ENCODE measurements around the gene TMEM225B.
A peak's percentile ranks its signal among the peaks of the same experiment; 100 is the strongest.
"Not testable (repeated sequence)": the region's sequence is repeated elsewhere in the genome, so short reads cannot be mapped to it uniquely, and the experiment has no call there.

TMEM225B gene

DNA sequence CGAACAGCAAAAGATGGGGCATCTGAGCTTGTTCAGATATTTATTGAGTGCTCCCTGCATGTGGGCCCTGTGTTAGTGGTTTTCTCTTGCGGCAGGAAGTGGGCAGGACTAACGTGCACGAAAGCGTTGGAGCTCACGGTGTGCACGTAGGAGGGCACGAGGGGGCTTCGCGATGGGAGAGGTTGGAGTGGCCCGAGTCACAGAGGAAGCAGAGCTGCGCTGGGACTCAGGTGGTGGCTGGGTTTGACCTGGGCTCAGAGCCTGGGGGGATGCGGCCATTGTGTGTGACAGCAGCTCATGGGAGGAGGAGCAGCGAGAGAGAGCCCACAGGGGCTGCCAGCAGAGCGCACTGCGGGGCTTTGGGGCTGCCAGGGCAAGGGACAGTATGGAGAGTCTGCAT lies 26.4 kb downstream of the TMEM225B start:
- DNase-seq = peak; percentile 66

DNA sequence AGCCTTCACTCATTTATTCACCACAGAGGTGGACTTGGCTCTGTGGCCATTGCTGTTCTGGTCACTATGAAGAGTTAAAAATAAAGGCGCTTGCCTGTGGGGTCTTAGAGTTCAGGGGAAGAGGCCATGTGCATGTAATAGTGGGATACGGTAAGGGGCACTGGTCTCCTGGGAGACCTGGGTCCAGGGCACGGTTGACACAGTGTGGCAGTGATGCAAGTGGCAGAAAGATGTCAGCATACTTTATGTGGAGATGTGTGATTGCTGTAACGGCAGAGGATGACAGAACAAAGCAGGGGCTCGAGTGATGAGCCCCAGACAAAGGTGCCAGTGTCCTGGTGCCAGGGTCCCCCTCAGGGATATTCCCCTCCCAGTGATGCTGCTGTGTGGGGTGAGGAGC lies 27.3 kb downstream of the TMEM225B start:
- DNase-seq = no peak

DNA sequence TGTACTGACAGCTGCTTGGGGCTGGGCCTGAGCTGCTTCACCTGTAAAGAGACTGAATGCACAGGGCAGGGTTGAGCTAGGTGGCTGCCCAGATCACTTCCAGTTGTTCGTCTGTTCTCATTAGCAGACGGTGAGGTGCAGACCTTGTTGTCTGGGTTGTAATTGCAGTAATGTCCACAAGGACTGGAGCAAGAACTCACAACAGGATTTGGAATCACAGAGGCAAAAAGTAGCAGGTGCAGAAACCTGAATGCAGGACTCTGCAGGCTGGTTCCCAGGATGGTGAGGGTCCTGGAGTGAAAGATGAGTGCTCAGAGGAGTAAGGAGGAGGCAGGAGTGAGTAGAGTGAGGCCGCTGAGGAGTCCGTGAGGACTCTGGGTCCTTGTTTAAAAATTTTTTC lies 27.9 kb downstream of the TMEM225B start:
- no peak for DNase-seq

DNA sequence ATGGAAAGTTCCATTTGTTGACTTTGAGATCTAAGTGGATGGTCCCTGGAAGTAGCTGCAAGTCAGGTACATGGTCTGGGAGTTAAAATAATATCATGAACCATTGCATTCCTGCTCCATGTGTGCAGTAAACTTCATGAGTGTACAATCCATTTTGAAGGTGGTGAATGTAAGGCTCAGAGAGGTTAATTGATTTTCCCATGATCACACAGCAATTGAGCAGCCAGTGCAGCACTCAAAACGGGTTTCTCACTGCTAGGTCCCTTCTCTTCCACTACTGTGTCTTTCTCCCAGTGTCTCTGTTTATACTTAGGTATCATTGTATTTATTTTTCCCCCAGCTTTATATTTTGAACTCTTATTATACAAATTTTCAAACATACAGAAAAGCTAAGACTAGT lies 28.6 kb downstream of the TMEM225B start:
- DNase-seq = no peak

DNA sequence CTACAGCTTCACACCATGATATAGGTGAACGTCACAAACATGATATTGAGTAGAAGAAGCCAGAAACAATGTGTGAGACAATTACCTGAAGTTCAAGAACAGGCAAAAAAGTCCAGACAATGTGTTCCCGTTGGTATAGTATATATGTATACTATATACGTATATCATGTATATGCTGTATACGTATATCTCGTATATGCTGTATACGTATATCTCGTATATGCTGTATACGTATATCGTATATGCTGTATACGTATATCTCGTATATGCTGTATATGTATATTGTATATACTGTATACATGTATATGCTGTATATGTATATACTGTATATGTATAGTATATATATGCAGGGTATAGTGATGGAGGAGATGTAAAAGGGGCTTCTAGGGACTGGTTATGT lies 29.4 kb downstream of the TMEM225B start:
- no peak for DNase-seq

DNA sequence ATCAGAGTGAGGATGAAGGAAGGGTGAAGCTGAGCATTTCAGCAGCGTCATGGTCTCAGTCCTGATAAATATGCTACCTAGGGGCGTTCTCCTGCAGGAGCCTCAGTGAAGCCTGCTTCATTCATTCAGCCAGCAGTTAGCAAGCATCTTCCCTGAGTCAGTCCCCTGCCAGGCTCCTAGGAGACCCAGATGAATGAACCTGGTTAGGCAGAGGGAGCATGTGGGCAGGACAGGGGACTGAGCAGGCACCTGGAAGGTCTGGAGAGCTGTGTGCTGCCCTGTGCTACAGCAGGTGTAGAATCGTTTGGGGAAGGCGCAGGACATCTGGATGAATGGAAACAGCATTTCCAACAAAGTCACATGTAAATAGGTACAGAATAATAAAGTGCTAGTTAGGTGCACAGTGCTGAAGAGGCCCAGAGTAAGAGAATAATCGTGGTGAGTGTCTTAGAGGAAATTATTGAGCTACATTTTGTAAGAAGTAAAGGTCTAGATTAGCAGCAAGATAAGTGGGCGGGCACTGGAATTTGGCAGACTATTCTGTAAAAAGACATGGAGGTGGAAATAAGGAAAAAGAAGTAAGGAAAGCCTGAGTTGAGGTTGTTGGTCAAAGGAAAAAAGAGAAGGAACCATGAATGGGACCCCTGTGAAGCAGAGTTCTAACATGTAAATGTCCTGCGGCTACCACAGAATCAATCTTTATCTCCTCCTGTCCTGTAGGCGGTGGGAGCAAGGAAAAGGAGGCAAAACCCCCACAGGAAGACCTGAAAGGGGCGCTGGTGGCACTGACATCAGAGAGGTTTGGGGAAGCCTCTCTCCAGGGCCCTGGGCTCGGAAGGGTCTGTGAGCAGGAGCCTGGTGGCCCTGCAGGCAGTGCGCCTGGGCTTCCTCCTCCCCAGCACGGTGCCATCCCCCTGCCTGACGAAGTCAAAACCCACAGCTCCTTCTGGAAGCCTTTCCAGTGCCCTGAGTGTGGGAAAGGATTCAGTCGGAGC lies 30.7 kb downstream of the TMEM225B start:
- no peak for DNase-seq

DNA sequence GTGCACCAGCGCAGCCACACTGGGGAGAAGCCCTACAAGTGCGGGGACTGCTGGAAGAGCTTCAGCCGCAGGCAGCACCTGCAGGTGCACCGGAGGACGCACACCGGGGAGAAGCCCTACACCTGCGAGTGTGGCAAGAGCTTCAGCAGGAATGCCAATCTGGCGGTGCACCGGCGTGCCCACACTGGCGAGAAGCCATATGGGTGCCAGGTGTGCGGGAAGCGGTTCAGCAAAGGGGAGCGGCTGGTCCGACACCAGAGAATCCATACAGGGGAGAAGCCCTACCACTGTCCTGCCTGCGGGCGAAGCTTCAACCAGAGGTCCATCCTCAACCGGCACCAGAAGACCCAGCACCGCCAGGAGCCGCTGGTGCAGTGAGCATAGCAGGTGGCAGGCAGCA lies 31.6 kb downstream of the TMEM225B start:
- no peak for DNase-seq

DNA sequence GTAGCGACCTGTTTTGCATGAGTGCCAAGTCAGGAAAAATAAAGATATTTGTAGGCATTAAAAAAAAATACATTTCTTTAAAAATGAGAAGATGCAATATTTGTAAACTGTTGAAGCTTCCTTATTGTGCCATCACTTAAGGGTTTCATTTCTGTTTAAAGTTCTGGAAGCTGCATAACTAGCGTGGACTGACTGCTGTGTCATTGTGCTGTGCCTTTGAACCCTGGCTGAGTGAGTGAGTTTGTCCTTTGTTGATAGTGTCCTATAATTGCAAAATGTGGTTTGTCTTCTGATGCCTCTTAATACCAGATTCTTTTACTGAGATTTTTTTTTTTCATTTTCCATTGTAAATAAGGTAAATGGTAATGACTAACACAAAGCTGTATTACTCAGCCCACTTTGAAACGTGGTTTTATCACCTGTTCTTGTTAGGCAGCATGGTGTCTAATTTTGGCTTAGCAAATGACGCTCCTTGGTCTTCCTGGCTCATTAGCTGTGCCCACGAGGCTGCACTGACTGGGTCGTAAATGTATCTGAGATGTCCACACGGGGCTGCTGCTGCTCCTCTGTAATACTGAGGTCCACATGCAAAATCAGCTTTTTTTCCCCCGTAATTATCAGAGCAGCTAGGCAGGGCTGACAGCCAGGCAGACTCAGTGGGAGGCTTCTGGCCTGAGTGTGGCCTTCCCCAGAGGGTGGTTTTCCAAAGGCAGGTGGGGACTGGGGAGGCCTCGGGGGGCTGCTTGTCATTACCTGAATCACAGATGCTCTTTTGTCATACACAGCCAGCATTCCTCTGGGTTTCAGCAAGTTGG lies 33.4 kb downstream of the TMEM225B start:
- no peak for DNase-seq

DNA sequence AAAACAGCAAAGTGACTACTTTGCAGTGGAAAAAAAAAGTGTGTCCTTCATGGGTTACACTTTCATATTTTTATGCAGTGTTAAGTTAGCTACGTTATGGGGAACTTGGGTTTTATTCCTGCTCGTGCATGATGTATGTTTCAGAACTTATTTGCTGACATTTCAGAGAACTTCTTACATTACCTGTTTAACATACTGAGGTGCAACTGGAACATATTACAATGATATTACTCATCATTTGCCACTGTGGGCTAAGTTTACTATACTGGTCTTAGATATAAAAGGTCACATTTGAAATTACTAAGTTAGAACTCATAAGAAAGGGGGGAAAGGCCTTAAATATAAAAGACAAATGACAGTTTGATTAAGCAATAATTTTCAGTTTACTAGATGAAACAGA lies 39.3 kb downstream of the TMEM225B start:
- not testable (repeated sequence) for DNase-seq

DNA sequence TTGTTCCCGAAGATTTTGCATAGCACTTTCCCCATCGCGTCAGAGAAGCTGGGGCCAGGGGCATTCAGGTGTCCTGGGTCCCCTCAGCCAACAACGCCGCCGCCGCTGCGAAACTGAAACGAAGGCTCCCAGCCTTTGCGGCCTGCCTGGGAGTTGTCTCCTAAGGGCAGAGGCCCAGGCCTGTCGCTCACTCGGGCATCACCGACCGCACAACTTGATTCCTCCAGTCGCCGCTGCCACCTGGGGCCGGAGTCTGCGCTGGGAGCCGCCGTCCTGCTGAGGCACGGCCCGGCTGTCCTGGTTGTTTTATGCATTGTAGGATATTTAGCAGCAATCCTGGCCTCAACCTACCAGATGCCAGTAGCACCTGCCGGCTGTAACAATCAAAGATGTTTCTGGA lies 40.7 kb downstream of the TMEM225B start:
- DNase-seq = no peak

DNA sequence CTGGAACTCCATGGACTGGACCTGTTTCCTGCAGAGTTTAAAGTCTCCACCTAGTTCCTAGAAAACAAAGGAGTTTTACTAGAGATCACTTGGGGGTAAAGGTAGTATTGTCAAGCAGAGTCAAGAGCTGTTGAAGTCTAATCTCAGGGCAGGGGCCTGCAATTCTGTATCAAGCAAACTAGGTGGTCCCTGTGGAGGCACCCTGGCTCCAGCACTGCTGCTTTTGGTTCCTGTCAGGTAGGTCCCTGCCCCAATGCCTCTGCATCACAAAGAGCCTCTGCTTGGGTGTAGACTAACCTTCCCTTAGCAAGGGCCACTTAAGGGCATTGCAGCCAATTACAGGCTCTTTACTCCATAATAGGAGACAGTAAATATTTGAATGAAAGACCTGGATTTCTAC lies 41.2 kb downstream of the TMEM225B start:
- DNase-seq = no peak

DNA sequence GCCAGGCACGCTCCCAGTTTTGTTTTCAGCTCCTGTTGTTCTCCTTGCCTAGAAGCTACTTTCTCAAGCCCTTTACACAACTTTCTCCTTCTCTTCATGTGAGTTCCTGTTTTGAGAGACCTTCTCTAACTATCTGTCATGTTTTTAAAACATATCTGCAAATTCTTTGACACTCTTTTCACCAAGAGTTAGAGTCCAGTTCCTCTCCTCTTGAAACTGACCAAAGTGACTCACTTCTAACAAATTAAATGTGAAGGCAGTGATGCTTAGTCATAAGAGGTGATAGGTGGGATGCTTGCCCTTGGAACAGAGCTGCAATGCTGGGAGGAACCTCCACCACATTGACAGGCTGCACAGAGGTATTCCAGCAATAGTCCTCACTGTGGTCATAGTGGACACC lies 44.0 kb downstream of the TMEM225B start:
- no peak for DNase-seq

DNA sequence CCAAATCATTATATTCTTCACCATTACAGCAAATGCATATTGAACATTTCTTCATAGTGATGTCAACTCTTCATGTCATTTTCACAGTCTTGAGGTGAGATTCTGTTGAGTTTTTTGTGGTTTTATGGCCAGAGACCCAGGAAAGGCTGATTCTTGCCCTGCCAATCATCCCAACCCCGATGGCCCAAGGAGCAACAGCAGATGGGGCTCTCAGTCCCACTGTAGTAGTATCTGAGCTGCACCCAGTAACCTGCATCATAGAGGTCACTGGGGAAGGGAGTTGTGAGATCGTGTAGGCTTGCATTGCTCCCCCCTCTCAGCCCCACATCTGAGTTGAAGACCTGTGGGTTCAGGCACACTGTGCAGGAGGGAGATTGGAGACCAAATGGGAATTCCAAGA lies 45.4 kb downstream of the TMEM225B start:
- DNase-seq = no peak

DNA sequence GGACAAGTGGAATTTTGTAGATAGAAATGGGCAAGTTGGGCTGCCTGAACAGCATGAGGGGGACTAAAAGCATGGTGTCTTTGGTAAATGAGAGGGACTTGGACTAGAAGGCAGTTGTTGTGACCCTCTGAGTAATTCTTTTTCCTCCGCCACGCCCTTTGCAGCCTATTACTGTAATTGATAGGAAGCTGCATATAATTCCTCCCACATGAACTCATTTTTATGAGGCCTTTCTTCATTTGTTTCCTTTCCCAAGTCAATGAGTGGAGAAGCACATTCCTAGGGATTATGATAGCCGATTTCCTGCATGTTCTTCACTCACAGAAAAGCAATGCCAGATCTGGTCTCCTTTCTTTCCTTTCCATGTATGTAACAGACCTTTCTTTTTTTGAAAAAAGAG lies 46.4 kb downstream of the TMEM225B start:
- DNase-seq = no peak

DNA sequence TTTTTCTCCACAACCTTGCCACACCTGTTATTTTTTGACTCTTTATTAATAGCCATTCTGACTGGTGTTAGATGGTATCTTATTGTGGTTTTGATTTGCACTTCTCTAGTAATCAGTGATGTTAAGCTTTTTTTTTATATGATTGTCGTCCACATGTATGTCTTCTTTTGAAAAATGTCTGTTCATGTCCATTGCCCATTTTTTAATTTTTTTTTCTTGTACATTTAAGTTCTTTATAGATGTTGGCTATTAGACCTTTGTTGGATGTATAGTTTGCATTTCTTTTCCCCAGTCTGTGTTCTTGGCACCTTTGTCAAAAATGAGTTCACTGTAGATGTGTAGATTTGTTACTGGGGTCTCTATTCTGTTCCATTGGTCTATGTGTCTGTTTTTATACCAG lies 47.5 kb downstream of the TMEM225B start:
- DNase-seq = no peak

DNA sequence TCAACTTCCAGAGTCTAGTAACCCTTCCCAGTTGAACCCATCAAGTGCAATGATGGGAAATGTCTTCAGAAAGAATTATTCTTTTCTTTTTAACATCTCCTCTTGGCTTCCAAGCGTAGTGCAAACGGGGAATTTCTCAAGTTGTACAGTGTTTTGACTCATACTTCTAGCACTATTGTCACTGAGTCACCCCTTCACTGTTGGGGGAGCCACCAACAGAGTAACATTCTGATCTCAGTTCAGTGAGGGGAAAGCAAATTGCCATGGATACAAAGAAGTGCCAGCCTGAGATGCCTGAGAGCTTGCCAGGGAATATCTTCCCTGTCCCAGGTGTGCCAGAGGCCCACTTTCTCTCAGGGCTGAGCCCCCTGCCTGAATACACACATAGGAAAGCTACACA lies 50.8 kb downstream of the TMEM225B start:
- DNase-seq = no peak

DNA sequence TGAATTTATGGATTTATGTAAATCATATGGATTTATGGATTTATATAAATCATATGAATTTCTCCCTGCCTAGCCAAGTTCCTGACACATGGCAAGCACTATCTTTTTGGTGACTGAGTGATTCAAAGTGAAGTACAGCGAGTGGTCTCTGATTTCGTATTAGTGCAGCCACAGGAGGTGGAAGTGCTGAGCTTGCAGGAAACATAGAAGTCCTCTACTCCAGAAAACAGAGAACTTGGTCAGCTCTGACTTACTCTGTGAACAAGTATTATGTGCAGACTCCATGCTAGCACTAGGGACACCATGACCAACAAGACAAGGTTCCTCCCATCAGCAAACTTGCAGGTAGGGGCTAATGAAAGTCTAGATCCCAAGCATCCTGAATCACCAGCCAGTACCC lies 53.2 kb downstream of the TMEM225B start:
- no peak for DNase-seq

DNA sequence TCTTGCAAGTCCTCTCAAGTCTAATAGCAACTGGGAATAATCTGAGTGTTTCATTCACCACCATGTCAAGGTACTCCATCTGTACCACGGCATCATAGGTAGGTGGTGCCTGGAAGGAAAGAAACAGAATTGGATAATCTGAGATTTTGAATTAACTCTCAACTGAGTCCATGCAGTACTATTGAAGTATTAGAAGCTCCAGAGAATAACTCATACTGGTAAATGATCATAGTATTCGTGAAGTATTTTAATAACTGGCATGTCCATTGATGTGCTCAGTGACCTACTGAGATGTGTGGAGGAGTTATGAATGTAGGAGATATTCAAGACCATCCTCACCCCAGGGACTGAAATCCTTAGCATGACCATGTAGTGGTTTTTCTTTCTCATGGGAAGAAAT lies 54.6 kb downstream of the TMEM225B start:
- DNase-seq = no peak

DNA sequence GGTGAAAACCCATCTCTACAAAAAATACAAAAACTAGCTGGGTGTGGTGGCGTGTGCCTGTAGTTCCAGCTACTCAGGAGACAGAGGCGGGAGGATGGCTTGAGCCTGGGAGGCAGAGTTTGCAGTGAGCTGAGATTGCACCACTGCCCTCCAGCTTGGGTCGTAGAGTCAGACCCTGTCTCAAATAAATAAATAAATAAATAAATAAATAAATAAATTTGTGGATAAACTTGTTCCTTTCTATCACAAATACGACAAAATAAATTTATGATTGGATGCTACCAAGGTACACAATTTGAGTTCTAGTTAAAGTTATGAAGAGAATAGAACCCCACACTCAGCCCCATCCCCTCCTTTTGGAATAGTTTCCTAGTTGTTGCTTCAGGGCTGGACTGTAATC lies 55.2 kb downstream of the TMEM225B start:
- DNase-seq = not testable (repeated sequence)

DNA sequence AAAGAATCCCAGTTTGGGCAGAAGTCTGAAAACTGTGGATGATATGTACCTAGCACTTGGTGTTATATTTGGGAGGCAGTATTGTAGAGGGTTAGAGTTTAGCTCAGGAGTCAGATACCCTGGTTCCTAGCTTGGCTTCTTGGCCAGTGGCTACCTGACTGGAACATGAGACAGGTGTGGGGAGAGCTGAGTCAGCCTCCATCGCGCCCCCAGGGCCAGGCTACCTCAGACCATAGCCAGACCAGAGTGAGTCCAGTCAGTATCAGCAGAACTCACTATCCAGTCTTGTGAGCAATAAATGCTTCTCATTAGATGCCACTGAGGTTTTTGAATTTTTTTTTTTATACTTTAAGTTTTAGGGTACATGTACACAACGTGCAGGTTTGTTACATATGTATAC lies 55.7 kb downstream of the TMEM225B start:
- DNase-seq = no peak

DNA sequence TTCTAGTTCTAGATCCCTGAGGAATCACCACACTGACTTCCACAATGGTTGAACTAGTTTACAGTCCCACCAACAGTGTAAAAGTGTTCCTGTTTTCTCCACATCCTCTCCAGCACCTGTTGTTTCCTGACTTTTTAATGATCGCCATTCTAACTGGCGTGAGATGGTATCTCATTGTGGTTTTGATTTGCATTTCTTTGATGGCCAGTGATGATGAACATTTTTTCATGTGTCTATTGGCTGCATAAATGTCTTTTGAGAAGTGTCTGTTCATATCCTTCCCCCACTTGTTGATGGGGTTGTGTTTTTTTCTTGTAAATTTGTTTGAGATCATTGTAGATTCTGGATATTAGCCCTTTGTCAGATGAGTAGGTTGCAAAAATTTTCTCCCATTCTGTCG lies 56.6 kb downstream of the TMEM225B start:
- DNase-seq = not testable (repeated sequence)

DNA sequence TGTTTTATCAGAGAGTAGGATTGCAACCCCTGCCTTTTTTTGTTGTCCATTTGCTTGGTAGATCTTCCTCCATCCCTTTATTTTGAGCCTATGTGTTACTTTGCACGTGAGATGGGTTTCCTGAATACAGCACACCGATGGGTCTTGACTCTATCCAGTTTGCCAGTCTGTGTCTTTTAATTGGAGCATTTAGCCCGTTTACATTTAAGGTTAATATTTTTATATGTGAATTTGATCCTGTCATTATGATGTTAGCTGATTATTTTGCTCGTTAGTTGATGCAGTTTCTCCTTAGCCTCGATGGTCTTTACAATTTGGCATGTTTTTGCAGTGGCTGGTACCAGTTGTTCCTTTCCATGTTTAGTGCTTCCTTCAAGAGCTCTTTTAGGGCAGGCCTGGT lies 59.8 kb downstream of the TMEM225B start:
- DNase-seq = not testable (repeated sequence)

Data from effector CD8-positive, alpha-beta T cell (primary cell).